Dendritic cell treated with granulocyte-macrophage colony-stimulating factor and Interleukin-4, amounts not matched to agents 40 ng/mL and 50 ng/mL, for 4 days (primary cell): Measurements from ENCODE around the gene PDCD7.
"Not testable (repeated sequence)": the region's sequence is repeated elsewhere in the genome, so short reads cannot be mapped to it uniquely, and the experiment has no call there.

Source experiments
- H3K27ac Mint-ChIP-seq: one replicate; pipeline ENCODE4 v1.8.0; 2022; ENCODE audit warnings: mild to moderate bottlenecking, mixed read lengths
- H3K27me3 Mint-ChIP-seq: one replicate; pipeline ENCODE4 v1.8.0; 2022; ENCODE audit warnings: mild to moderate bottlenecking, mixed read lengths
- H3K36me3 Mint-ChIP-seq: one replicate; pipeline ENCODE4 v1.8.0; 2022; ENCODE audit warnings: low read depth, mixed read lengths
- H3K4me1 Mint-ChIP-seq: one replicate; pipeline ENCODE4 v1.8.0; 2022; ENCODE audit warnings: low read depth, mixed read lengths
- H3K4me3 Mint-ChIP-seq: one replicate; pipeline ENCODE4 v1.8.0; 2022; ENCODE audit warnings: mild to moderate bottlenecking, moderate library complexity, mixed read lengths
- H3K9me3 Mint-ChIP-seq: one replicate; pipeline ENCODE4 v1.8.0; 2022; ENCODE audit warnings: mixed read lengths
- intact Hi-C: fragments of 100-400 bp; cut with micrococcal nuclease; formaldehyde crosslinking; loops from one replicate; pipeline ENCODE4 v1.15.0; 2022

Gene PDCD7, protein sequence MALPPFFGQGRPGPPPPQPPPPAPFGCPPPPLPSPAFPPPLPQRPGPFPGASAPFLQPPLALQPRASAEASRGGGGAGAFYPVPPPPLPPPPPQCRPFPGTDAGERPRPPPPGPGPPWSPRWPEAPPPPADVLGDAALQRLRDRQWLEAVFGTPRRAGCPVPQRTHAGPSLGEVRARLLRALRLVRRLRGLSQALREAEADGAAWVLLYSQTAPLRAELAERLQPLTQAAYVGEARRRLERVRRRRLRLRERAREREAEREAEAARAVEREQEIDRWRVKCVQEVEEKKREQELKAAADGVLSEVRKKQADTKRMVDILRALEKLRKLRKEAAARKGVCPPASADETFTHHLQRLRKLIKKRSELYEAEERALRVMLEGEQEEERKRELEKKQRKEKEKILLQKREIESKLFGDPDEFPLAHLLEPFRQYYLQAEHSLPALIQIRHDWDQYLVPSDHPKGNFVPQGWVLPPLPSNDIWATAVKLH

DNA sequence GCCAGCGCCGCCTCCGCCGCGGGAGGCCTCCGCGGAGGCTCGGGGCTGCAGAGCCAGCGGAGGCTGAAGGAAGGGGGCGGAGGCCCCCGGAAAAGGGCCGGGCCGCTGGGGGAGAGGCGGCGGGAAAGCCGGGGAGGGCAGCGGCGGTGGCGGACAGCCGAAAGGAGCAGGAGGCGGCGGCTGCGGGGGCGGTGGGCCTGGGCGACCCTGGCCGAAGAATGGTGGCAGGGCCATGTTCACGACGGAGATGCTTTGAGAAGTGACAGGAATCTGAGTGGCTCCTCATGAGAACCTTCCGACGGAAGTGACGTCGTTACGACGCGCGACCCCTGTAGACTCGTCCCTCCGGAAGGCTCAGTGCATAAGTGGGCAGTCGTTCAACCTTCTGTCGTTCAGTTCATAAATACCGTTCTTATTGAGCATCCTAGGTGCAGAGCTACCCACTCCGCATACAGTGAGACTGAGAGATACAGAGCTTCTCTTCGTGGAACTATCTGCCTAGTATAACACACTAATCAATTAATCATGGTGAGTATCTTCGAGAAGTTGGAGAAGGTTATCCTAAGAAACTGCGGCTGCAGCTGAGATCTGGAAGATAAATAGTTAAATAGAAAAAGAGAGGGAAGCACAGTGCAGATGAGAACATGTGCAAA is at the start of gene PDCD7:
TSS of gene PDCD7 (minus strand) at position 261 of the 653 bp plus-strand sequence. CDS start at position 234, 27 bp downstream.
- Mint-ChIP-seq H3K36me3 (peaks cover 25% of the 10 kb centered on the region), H3K9me3 (no peaks in the 10 kb centered on the region), H3K27ac (peak within 1 kb of the TSS; percentile 90), H3K4me1 (peaks cover 16% of the 10 kb centered on the region), H3K4me3 (peak within 1 kb of the TSS; percentile 90), H3K27me3 (peaks cover 1% of the 10 kb centered on the region)
- intact Hi-C loops, result loop anchor here (2.0 kb wide), 1 partner anchor 51 kb away; the partner anchor contains the start of gene CLPX

DNA sequence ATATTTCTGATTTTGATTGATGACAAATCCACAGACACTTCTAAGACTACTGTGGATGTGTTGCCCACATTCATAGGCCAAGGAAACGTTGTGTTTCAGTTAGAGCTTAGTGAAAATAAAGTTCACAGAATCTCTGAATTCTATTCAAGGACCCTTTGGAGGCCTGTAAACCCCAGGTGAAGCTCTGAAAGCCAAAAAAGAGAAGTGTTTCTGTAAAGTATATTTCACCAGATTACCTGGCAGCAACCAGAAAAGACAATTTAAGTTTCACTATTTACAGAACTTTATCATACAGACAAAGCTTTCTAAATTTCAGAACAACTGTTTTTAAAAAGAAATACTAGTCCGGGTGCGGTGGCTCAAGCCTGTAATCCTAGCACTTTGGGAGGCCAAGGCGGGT is 48.9 kb upstream of the PDCD7 start:
- intact Hi-C loops, result no loop called here
- H3K9me3 Mint-ChIP-seq, result no peaks in the 10 kb centered on the region
- H3K27ac Mint-ChIP-seq, result no peak overlapping the region
- H3K4me1 Mint-ChIP-seq, result peaks cover 20% of the 10 kb centered on the region
- no peak overlapping the region for H3K4me3 Mint-ChIP-seq
- no peaks in the 10 kb centered on the region for H3K27me3 Mint-ChIP-seq
- peaks cover 36% of the 10 kb centered on the region for H3K36me3 Mint-ChIP-seq

DNA sequence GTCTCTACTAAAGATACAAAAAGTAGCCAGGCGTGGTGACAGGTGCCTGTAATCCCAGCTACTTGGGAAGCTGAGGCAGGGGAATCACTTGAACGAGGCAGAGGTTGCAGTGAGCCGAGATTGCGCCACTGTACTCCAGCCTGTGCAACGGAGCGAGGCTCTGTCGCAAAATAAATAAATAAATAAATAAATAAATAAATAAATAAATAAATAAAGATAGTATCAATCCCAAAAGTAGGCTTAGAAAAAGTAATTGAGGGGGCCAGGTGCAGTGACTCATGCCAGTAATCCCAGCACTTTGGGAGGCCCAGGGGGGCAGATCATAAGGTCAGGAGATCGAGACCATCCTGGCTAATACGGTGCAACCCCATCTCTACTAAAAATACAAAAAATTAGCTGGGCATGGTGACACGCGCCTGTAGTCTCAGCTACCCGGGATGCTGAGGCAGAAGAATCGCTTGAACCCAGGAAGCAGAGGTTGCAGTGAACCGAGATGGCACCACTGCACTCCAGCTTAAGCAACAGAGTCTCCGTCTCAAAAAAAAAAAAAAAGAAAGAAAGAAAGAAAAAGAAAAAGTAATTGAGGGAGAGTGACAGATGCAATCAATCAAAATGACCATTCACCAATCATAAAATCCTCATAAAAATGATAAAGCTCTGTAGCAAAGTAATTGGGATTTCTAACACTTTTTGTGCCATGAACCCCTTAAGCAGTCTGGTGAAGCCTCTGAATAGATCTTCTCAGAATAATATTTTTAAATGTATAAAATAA is 48.2 kb upstream of the PDCD7 start:
- H3K4me1 Mint-ChIP-seq, result peaks cover 20% of the 10 kb centered on the region
- H3K4me3 Mint-ChIP-seq, H3K27me3 Mint-ChIP-seq, H3K27ac Mint-ChIP-seq, intact Hi-C loops, H3K9me3 Mint-ChIP-seq: not testable (repeated sequence)
- H3K36me3 Mint-ChIP-seq, result peaks cover 44% of the 10 kb centered on the region

DNA sequence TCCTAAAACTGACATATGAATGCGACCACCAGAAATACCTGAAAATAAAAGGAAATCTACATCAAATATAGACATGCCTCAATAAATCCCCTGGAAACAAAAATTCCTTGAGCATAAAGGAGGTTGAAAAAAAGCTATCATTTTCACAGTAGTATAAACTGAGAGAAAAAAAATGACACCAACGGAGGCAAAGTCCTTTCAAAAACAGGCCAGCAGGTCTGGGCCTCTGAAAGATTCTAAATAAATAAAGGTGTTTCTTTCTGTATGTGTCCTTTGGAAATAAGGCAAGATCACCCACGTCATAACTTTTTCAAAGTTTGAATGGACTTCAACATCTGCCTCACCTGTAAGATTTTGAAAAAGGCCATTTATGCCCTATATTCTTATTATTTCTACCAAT is 46.6 kb upstream of the PDCD7 start:
- Mint-ChIP-seq H3K27ac (no peak overlapping the region), H3K27me3 (no peaks in the 10 kb centered on the region), H3K9me3 (no peaks in the 10 kb centered on the region), H3K36me3 (peaks cover 60% of the 10 kb centered on the region), H3K4me3 (no peak overlapping the region), H3K4me1 (peaks cover 13% of the 10 kb centered on the region)
- intact Hi-C loops, result no loop called here

DNA sequence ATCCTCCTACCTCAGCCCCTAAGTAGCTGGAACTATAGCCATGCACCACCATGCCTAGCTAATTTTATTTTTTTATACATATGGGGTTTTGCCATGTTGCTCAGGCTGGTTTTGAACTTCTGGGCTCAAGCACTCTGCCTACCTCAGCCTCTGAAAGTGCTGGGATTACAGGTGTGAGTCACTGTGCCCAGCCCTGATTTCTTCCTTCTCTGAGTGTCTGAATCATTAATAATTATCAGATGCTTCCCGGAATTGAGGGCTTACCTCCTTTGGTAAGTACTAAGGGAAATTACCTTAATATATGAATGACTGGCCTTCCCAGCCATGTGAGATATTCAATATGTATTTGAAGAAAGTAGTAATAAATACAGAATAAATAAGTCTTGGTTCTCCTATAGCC is 44.3 kb upstream of the PDCD7 start:
- no peak overlapping the region for H3K27ac Mint-ChIP-seq

DNA sequence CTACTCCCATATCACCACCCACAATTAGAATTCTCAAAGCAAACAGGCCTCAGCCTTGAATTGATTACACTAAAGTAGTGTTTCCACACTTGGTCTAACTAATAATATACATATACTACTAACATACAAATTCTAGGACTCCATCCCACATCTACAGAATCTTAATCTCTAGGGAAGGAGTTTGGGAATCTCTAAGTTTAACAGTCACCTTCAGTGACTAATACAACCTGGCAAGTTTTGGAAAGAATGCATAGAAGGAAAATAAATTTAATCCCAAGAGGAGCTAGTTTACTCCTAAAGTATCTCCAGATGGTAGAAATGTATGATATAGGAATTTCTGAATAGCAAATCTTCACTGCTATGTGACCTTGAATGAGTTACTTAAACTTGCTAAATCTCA is 42.4 kb upstream of the PDCD7 start:
- Mint-ChIP-seq H3K36me3 (peaks cover 76% of the 10 kb centered on the region), H3K27ac (no peak overlapping the region), H3K4me1 (no peaks in the 10 kb centered on the region), H3K4me3 (no peak overlapping the region), H3K27me3 (no peaks in the 10 kb centered on the region), H3K9me3 (no peaks in the 10 kb centered on the region)
- intact Hi-C loops, result no loop called here

More for the DNA sequence above, 44.3 kb upstream of the PDCD7 start:
- H3K36me3 Mint-ChIP-seq, result peaks cover 68% of the 10 kb centered on the region
- H3K4me3 Mint-ChIP-seq, result no peak overlapping the region
- intact Hi-C loops, result no loop called here
- H3K9me3 Mint-ChIP-seq, result no peaks in the 10 kb centered on the region
- H3K4me1 Mint-ChIP-seq, result peaks cover 5% of the 10 kb centered on the region
- no peaks in the 10 kb centered on the region for H3K27me3 Mint-ChIP-seq

DNA sequence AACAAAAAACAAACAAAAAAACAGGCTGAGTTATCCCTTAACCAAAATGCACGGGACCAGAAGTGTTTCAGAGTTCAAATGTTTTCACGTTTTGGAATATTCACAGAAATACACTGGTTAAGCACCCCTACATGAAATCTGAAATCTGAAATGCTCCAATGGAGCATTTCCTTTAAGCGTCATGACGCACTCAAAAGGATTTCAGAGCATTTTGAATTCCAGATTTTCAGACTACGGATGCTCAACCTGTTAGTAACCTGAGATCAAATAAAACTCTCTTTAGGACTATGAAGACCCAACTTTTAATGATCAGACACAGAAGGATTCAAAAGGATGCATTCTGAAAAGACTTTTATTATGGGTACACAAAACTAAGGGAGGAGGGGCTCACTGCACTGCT is 41.9 kb upstream of the PDCD7 start:
- Mint-ChIP-seq H3K36me3 (peaks cover 78% of the 10 kb centered on the region), H3K9me3 (no peaks in the 10 kb centered on the region), H3K27me3 (no peaks in the 10 kb centered on the region), H3K4me1 (no peaks in the 10 kb centered on the region), H3K27ac (no peak overlapping the region), H3K4me3 (no peak overlapping the region)
- intact Hi-C loops, result no loop called here

DNA sequence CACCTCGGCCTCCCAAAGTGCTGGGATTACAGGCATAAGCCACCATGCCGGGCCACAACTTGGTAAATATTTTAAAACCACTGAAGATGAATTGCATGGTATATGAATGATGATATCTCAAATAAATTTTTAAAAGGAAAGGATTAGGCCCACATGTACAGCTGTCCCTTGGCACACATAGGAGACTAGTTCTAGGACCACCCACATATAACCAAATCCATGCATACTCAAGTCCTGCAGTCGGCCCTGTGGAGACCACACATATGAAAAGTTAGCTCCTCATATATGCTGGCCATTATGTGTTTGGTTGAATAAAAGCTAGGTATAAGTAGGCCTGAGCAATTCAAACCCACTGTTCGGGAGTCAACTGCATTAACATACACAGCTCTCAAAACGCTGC is 40.9 kb upstream of the PDCD7 start:
- Mint-ChIP-seq H3K27ac (no peak overlapping the region), H3K4me1 (no peaks in the 10 kb centered on the region), H3K4me3 (no peak overlapping the region), H3K27me3 (no peaks in the 10 kb centered on the region), H3K9me3 (no peaks in the 10 kb centered on the region), H3K36me3 (peaks cover 81% of the 10 kb centered on the region)
- intact Hi-C loops, result no loop called here

DNA sequence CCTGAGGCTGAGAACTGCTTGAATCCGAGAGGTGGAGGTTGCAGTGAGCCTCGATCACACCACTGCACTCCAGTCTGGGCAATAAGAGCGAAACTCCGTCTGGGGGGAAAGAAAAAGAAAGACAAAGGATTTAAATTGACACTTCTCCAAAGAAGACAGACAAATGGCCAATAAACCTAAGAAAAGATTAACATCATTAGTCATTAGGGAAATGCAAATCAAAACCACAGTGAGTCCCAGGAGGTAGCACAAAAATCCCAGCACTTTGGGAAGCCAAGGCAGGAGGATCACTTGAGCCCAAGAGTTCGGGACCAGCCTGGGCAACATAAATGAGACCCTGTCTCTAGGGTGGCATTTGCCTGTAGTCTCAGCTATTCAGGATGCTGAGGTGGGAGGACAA is 38.9 kb upstream of the PDCD7 start:
- H3K4me1 Mint-ChIP-seq, result no peaks in the 10 kb centered on the region
- H3K4me3 Mint-ChIP-seq, result no peak overlapping the region
- intact Hi-C loops, result no loop called here
- no peaks in the 10 kb centered on the region for H3K9me3 Mint-ChIP-seq
- peaks cover 89% of the 10 kb centered on the region for H3K36me3 Mint-ChIP-seq
- H3K27me3 Mint-ChIP-seq, result no peaks in the 10 kb centered on the region
- no peak overlapping the region for H3K27ac Mint-ChIP-seq

DNA sequence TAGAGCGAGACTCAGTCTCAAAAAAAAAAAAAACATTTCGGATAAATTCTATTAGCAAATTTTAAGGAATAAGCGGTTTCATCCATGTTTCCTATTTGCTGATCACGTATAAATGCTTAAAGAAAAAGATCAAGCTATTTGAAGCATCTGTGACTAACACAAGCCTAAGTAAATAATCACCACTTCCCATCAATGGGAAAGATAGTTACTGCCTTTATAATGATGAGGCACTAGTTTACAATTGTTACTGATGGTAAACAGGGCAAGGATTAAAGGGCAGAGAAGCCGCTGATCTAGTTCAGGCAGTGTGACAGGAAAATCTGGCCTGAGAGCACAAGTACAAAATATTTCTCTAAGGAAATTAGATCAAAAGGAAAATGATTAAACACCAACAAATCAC is 37.8 kb upstream of the PDCD7 start:
- no peaks in the 10 kb centered on the region for H3K9me3 Mint-ChIP-seq
- H3K36me3 Mint-ChIP-seq, result peaks cover 86% of the 10 kb centered on the region
- intact Hi-C loops, result no loop called here
- H3K27me3 Mint-ChIP-seq, result no peaks in the 10 kb centered on the region
- H3K27ac Mint-ChIP-seq, result no peak overlapping the region
- no peak overlapping the region for H3K4me3 Mint-ChIP-seq
- no peaks in the 10 kb centered on the region for H3K4me1 Mint-ChIP-seq

DNA sequence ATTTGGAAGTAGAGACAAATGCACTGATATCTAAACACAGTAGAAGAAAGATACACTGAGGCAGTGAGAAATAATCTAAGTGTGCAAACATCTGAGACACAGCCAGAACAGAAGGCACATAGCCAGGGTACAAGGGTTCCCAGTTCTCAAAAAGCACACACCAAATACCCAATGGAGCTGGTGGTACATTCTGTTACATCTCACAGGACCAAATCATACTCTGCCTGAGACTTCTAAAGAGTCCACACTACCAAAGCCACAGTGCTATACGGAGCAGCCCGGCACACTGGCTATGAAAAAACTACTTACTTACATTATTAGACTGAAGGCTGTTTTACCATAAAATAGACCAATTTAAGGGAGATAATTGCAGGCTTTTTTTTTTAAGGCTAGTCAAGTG is 32.3 kb upstream of the PDCD7 start:
- Mint-ChIP-seq H3K27me3 (no peaks in the 10 kb centered on the region), H3K4me3 (no peak overlapping the region), H3K9me3 (no peaks in the 10 kb centered on the region), H3K27ac (no peak overlapping the region), H3K4me1 (no peaks in the 10 kb centered on the region), H3K36me3 (peaks cover 64% of the 10 kb centered on the region)
- intact Hi-C loops, result no loop called here

DNA sequence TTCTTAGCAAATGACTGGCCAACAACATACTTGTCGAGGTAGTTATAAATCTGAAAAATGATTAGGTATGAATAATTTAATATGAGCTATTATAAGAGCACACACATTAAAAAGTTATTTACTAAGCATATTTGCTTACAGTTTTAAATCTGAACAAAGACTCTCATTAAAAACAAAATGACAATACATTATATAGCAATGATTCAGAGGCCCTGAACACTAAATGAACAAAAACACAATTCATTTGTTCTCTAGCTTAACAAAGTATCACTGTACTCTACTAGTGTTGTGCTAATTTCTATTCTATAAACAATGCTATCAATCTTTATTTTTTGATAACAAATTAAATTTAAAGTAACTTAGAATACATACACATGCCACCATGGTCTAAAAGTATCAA is 30.5 kb upstream of the PDCD7 start:
- intact Hi-C loops, result no loop called here
- H3K9me3 Mint-ChIP-seq, result no peaks in the 10 kb centered on the region
- no peak overlapping the region for H3K27ac Mint-ChIP-seq
- no peak overlapping the region for H3K4me3 Mint-ChIP-seq
- H3K4me1 Mint-ChIP-seq, result no peaks in the 10 kb centered on the region
- H3K27me3 Mint-ChIP-seq, result no peaks in the 10 kb centered on the region
- H3K36me3 Mint-ChIP-seq, result peaks cover 58% of the 10 kb centered on the region

DNA sequence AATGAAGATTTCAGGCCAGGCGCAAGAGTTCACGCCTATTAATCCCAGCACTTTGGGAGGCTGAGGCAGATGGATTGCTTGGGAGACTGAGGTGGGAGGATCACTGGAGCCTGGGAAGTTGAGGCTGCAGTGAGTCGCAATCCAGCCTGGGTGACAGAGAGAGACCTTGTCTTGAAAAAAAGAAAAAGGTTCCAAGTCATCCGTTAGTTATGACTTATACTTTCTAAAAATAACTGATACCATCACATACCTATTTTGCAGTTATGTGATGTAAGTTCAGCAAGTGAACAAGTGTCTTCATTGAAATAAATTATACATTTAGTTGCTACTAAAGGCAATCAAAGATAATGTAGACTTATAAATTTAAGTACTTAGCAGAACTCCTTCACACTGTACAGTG is 29.4 kb upstream of the PDCD7 start:
- peaks cover 53% of the 10 kb centered on the region for H3K36me3 Mint-ChIP-seq
- H3K27me3 Mint-ChIP-seq, result no peaks in the 10 kb centered on the region
- H3K9me3 Mint-ChIP-seq, result no peaks in the 10 kb centered on the region
- intact Hi-C loops, result no loop called here
- H3K4me3 Mint-ChIP-seq, result no peak overlapping the region
- H3K27ac Mint-ChIP-seq, result no peak overlapping the region
- no peaks in the 10 kb centered on the region for H3K4me1 Mint-ChIP-seq

DNA sequence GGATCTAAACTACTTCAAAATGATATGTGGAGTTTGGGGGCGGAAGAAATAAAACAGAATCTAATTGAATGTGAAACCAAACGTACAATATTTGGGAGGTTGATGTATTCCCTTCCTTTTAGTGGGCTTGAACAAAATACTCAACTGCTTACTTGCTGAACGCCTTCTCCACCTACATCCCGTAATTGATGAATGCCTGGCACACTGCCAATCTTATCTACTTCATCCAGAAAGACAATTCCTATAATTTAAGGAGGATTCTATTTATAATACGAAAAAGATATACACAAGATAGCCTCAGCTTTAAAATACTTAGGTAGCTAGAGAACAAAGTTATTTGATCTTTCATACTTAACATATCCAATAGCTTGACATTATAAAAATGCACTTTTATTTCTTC is 23.1 kb upstream of the PDCD7 start:
- Mint-ChIP-seq H3K4me1 (no peaks in the 10 kb centered on the region), H3K4me3 (no peak overlapping the region), H3K27me3 (no peaks in the 10 kb centered on the region), H3K9me3 (no peaks in the 10 kb centered on the region), H3K36me3 (peaks cover 73% of the 10 kb centered on the region), H3K27ac (no peak overlapping the region)
- intact Hi-C loops, result no loop called here
